Kidney (tissue), 14 donors: ENCODE measurements around the gene TPM3. TPM values are rescaled to one million over a fixed set of nuclear protein-coding genes. Genes with fewer than 3 reads are reported as not detected.
"Not testable (repeated sequence)": the region's sequence is repeated elsewhere in the genome, so short reads cannot be mapped to it uniquely, and the experiment has no call there.

Source experiments
- DNase-seq, 5 donors: peaks; one replicate each; pipeline ENCODE4 v3.0.0-alpha.2; 2013 to 2020
- FAIRE-seq: peaks from 2 replicates; lab custom pipeline; 2012; peaks lifted over from hg19 to GRCh38; lab: Jason Lieb, UNC
- H3K27ac ChIP-seq, 2 donors: one replicate each; pipeline ENCODE4 v1.7.0; 2013; ENCODE audit warnings: low read depth in 2 of 2, low read length in 2 of 2, inconsistent platforms in 1 of 2
- H3K27me3 ChIP-seq: one replicate; pipeline ENCODE4 v1.7.1; 2013; ENCODE audit warnings: low read length, inconsistent platforms; ENCODE audit not compliant: control insufficient read depth, insufficient read depth
- H3K36me3 ChIP-seq, 3 donors: one replicate each; pipeline versions ENCODE4 v1.7.0 to v1.7.1; 2013; ENCODE audit warnings: low read length in 3 of 3, control low read depth in 1 of 3, inconsistent platforms in 1 of 3; ENCODE audit not compliant: insufficient read depth in 3 of 3, control insufficient read depth in 2 of 3
- H3K4me1 ChIP-seq, 3 donors: one replicate each; pipeline versions ENCODE4 v1.7.0 to v1.7.1; 2013; ENCODE audit warnings: low read length in 3 of 3, inconsistent platforms in 1 of 3, low read depth in 1 of 3; ENCODE audit not compliant: control insufficient read depth in 2 of 3, insufficient read depth in 2 of 3
- H3K4me3 ChIP-seq, 3 donors: one replicate each; pipeline versions ENCODE4 v1.7.0 to v1.8.1; 2013; ENCODE audit warnings: low read length in 3 of 3, control low read depth in 1 of 3, inconsistent platforms in 1 of 3
- H3K9ac ChIP-seq, 3 donors: one replicate each; pipeline versions ENCODE4 v1.7.0 to v1.7.1; 2013; ENCODE audit warnings: low read length in 3 of 3, control low read depth in 1 of 3, inconsistent platforms in 1 of 3
- H3K9me3 ChIP-seq, 3 donors: one replicate each; pipeline versions ENCODE4 v1.7.0 to v1.7.1; 2013; ENCODE audit warnings: low read length in 3 of 3, control low read depth in 1 of 3, inconsistent platforms in 1 of 3; ENCODE audit not compliant: control insufficient read depth in 2 of 3, insufficient read depth in 1 of 3
- intact Hi-C: fragments of 100-400 bp; cut with DNase I; formaldehyde crosslinking; loops from one replicate; pipeline ENCODE4 v1.11.1; 2022
- polyA plus RNA-seq: library from polyadenylated mRNA; stranded (reverse); fragments of 350-450 nt; fragmentation: Illumina TruSeq; extraction: RNeasy Lipid Tissue Mini Kit (QIAGEN cat#74804); gene quantifications from one replicate; pipeline ENCODE4 v1.2.3, GENCODE V29; 2014; ENCODE audit warnings: low read depth, low replicate concordance; ENCODE audit not compliant: insufficient read depth
- total RNA-seq: library from RNA; stranded (reverse); fragmentation: NEBNext Ultra II Directional; extraction: Animal tissue kit (Norgen Biotek cat#: 25700); gene quantifications from one replicate; pipeline ENCODE4 v1.2.1, GENCODE V29; 2021
- TF ChIP-seq, protein P1 (sequence below): IDR thresholded peaks from 3 replicates; pipeline ENCODE4 v1.5.1; 2012; ENCODE audit warnings: mild to moderate bottlenecking, moderate library complexity, borderline replicate concordance; ENCODE audit not compliant: insufficient read depth; ENCODE audit errors: extremely low read depth
- donor health status: control.
- donor health status: control.
- donor health status: control.
- donor health status: control.
- donor health status: control.
- donor health status: DM: yes; HTN: yes; CAD: no.
- donor health status: Normal renal cell carcinoma (clear cell type).

TPM3 gene
- total and polyA plus RNA-seq, 2 donors from 2014 or later, result 156 to 315 TPM

DNA sequence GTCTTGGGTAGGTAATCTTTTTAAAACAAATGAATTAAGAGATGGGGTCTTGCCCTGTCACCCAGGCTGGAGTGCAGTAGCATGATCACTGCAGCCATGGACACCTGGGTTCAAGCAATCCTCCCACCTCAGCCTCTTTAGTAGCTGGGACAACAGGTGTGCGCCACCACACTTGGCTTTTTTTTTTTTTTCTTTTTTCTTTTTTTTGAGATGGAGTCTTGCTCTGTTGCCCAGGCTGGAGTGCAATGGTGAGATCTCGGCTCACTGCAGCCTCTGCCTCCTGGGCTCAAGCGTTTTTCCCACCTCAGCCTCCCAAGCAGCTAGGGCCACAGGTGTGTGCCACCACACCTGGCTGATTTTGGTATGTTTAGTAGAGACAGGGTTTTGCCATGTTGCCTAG, 39.2 kb upstream of the TPM3 start:
- FAIRE-seq, H3K4me1 ChIP-seq, H3K4me3 ChIP-seq, DNase-seq, H3K9ac ChIP-seq, H3K27ac ChIP-seq, H3K27me3 ChIP-seq, intact Hi-C loops, H3K9me3 ChIP-seq: not testable (repeated sequence)
- peaks cover 22 to 61% (median 36%) of the 10 kb centered on the region in 3 donors for H3K36me3 ChIP-seq

GRCh38 chr1:154225370-154225769, 33.5 kb upstream of the TPM3 start:
- peaks cover 0 to 14% (median 12%) of the 10 kb centered on the region in 3 donors for H3K4me1 ChIP-seq
- no peak for DNase-seq
- TF ChIP-seq, protein P1, sequence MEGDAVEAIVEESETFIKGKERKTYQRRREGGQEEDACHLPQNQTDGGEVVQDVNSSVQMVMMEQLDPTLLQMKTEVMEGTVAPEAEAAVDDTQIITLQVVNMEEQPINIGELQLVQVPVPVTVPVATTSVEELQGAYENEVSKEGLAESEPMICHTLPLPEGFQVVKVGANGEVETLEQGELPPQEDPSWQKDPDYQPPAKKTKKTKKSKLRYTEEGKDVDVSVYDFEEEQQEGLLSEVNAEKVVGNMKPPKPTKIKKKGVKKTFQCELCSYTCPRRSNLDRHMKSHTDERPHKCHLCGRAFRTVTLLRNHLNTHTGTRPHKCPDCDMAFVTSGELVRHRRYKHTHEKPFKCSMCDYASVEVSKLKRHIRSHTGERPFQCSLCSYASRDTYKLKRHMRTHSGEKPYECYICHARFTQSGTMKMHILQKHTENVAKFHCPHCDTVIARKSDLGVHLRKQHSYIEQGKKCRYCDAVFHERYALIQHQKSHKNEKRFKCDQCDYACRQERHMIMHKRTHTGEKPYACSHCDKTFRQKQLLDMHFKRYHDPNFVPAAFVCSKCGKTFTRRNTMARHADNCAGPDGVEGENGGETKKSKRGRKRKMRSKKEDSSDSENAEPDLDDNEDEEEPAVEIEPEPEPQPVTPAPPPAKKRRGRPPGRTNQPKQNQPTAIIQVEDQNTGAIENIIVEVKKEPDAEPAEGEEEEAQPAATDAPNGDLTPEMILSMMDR, result no peak
- peaks cover 11 to 43% (median 20%) of the 10 kb centered on the region in 3 donors for H3K36me3 ChIP-seq
- no peak for FAIRE-seq
- no peaks in the 10 kb centered on the region for H3K9me3 ChIP-seq
- H3K4me3 ChIP-seq, result no peak overlapping the region
- no peak overlapping the region for H3K9ac ChIP-seq
- intact Hi-C loops, result no loop called here
- no peak overlapping the region for H3K27ac ChIP-seq
- no peaks in the 10 kb centered on the region for H3K27me3 ChIP-seq

DNA sequence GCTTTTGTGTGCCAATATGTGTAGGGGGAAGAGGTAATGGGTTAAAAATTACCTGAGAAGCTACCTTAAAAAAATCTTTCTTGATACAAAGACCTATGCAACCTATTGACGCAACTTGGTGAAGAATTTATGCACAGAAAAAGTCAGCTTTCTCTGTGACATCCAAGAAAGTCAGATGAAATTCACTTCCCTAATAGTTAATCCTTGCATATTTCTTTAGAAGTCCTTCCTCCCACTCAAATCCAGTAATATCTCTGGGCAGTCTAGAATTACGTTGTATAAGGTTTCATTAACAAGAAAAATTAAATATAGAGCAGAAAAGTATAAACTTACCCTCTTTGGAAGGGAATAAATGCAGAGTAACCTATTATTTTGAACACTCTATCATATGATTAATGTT, 31.7 kb upstream of the TPM3 start:
- Histone ChIP-seq H3K9ac (no peak overlapping the region), H3K4me1 (peaks cover 0 to 23% (median 15%) of the 10 kb centered on the region in 3 donors), H3K9me3 (no peaks in the 10 kb centered on the region), H3K4me3 (no peak overlapping the region), H3K36me3 (peaks cover 8 to 33% (median 9%) of the 10 kb centered on the region in 3 donors), H3K27ac (no peak overlapping the region), H3K27me3 (no peaks in the 10 kb centered on the region)
- FAIRE-seq (no peak), DNase-seq (no peak)
- TF ChIP-seq, protein P1, result no peak
- intact Hi-C loops, result no loop called here

DNA sequence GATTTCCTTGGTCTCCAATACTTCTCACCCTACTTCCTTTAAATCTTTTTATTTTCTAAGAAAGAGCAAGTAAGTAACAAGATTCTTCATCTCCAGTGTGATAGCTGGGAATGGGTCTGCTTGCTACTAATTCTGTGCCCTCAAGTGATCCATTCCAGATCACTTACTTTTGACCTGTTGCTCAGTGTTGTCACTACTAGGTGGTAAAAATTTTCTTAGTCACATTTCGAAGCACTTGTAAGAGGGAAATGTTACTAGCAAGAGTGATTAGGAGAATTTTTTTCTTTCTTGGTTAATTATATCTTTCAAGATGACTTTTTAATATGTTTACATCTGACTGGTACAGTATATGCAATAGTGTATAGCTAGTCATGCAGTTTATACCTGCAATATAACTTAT, 31.0 kb upstream of the TPM3 start:
- FAIRE-seq (no peak), DNase-seq (no peak)
- no peak overlapping the region for H3K9ac ChIP-seq
- no peaks in the 10 kb centered on the region for H3K27me3 ChIP-seq
- H3K4me3 ChIP-seq, result no peak overlapping the region
- intact Hi-C loops, result no loop called here
- no peaks in the 10 kb centered on the region for H3K9me3 ChIP-seq
- H3K4me1 ChIP-seq, result peaks cover 0 to 30% (median 15%) of the 10 kb centered on the region in 3 donors
- peaks cover 6 to 33% (median 7%) of the 10 kb centered on the region in 3 donors for H3K36me3 ChIP-seq
- TF ChIP-seq, protein P1, result no peak
- no peak overlapping the region for H3K27ac ChIP-seq
